Keratinocyte (primary cell): Measurements from ENCODE around the gene METRNL. TPM values are rescaled to one million over a fixed set of nuclear protein-coding genes. Genes with fewer than 3 reads are reported as not detected.

Source experiments
- DNase-seq: peaks from one replicate; pipeline ENCODE4 v3.0.0-alpha.2; 2011; ENCODE audit warnings: low read depth, missing footprints, low spot score
- FAIRE-seq: peaks from 2 replicates; lab custom pipeline; 2011; peaks lifted over from hg19 to GRCh38; lab: Jason Lieb, UNC
- H2AFZ ChIP-seq: 2 replicates; pipeline ENCODE4 v1.6.0; 2012; ENCODE audit warnings: low read length, control low read depth, inconsistent platforms; ENCODE audit not compliant: control insufficient read depth
- H3K27ac ChIP-seq: 2 replicates; pipeline ENCODE4 v1.5.1; 2011; ENCODE audit warnings: low read length; ENCODE audit not compliant: control insufficient read depth, insufficient read depth
- H3K27me3 ChIP-seq: 3 replicates; pipeline ENCODE4 v1.6.0; 2011; ENCODE audit warnings: low read length; ENCODE audit not compliant: control insufficient read depth, insufficient read depth; ENCODE audit errors: extremely low read depth
- H3K36me3 ChIP-seq, 2 experiments: 2 replicates in 1 of 2; 3 replicates in 1 of 2; pipeline ENCODE4 v1.5.1; 2011; ENCODE audit warnings: low read length in 2 of 2, mild to moderate bottlenecking in 1 of 2; ENCODE audit not compliant: control insufficient read depth in 2 of 2, insufficient read depth in 2 of 2; ENCODE audit errors: extremely low read depth in 1 of 2
- H3K4me1 ChIP-seq: 3 replicates; pipeline ENCODE4 v1.5.1; 2011; ENCODE audit warnings: low read length; ENCODE audit not compliant: control insufficient read depth, insufficient read depth; ENCODE audit errors: extremely low read depth
- H3K4me2 ChIP-seq: 3 replicates; pipeline ENCODE4 v1.6.0; 2011; ENCODE audit warnings: low read depth, low read length; ENCODE audit not compliant: control insufficient read depth, insufficient read depth; ENCODE audit errors: extremely low read depth
- H3K4me3 ChIP-seq, 3 experiments: fragments of 200-600 bp in 1 of 3; sonication (generic) in 1 of 3; 2 replicates in 2 of 3; 3 replicates in 1 of 3; pipeline ENCODE4 v1.5.1; 2011 to 2016; ENCODE audit warnings: low read length in 3 of 3, mild to moderate bottlenecking in 3 of 3, control low read depth in 2 of 3, inconsistent platforms in 1 of 3, low read depth in 1 of 3, mixed read lengths in 1 of 3, mixed run types in 1 of 3, moderate library complexity in 1 of 3; ENCODE audit not compliant: control insufficient read depth in 2 of 3, insufficient read depth in 2 of 3; ENCODE audit errors: extremely low read depth in 1 of 3
- H3K79me2 ChIP-seq: 2 replicates; pipeline ENCODE4 v1.6.0; 2012; ENCODE audit warnings: low read length; ENCODE audit not compliant: control insufficient read depth, insufficient read depth
- H3K9ac ChIP-seq: 3 replicates; pipeline ENCODE4 v1.6.0; 2011; ENCODE audit warnings: low read length; ENCODE audit not compliant: control insufficient read depth, insufficient read depth; ENCODE audit errors: extremely low read depth
- H3K9me1 ChIP-seq: 3 replicates; pipeline ENCODE4 v1.6.0; 2011; ENCODE audit warnings: low read length; ENCODE audit not compliant: control insufficient read depth, insufficient read depth; ENCODE audit errors: extremely low read depth
- H3K9me3 ChIP-seq: 2 replicates; pipeline ENCODE4 v1.5.1; 2012; ENCODE audit warnings: low read depth, low read length; ENCODE audit not compliant: control insufficient read depth
- H4K20me1 ChIP-seq: 3 replicates; pipeline ENCODE4 v1.6.0; 2011; ENCODE audit warnings: low read length; ENCODE audit not compliant: control insufficient read depth, insufficient read depth; ENCODE audit errors: extremely low read depth
- EZH2 ChIP-seq: IDR thresholded peaks from one replicate; pipeline ENCODE4 v1.6.1; 2012; ENCODE audit warnings: inconsistent platforms, mild to moderate bottlenecking, low read length, moderate library complexity
- dilution Hi-C: fragments of 300-500 bp; cut with MboI; formaldehyde crosslinking; loops from one replicate; pipeline ENCODE4 v1.7.0; 2020; ENCODE audit warnings: low sequenced_read_pairs; ENCODE audit not compliant: extremely low pct_ligation_motif_present
- polyA plus RNA-seq, 5 experiments: library from polyadenylated mRNA; depleted of rRNA in 3 of 5; stranded (reverse) in 3 of 5; stranded (forward) in 1 of 5; unstranded in 1 of 5; fragments of >200 nt; gene quantifications; 1 replicate in 1 of 5; 2 replicates in 3 of 5; 3 replicates in 1 of 5; pipeline versions ENCODE4 v1.2.1 to v1.2.3, GENCODE V29; 2011 to 2012; ENCODE audit warnings: missing spikeins in 2 of 5, low read depth in 1 of 5, low replicate concordance in 1 of 5
- TF ChIP-seq, protein P1 (sequence below), 3 experiments: IDR thresholded peaks in 1 of 3; conservative IDR thresholded peaks in 1 of 3; optimal IDR thresholded peaks in 1 of 3; 2 replicates in 2 of 3; 3 replicates in 1 of 3; pipeline versions ENCODE3 to v1.5.1; 2011; ENCODE audit warnings: low read length in 3 of 3, mild to moderate bottlenecking in 3 of 3, moderate library complexity in 2 of 3, control low read depth in 1 of 3, inconsistent platforms in 1 of 3; ENCODE audit not compliant: insufficient read depth in 2 of 3; ENCODE audit errors: extremely low read depth in 1 of 3

The METRNL gene
- polyA plus RNA-seq, 1 donor (not counting 4 experiments of a cell fraction or from before 2014, with no cell fraction given): 3.1 TPM

DNA sequence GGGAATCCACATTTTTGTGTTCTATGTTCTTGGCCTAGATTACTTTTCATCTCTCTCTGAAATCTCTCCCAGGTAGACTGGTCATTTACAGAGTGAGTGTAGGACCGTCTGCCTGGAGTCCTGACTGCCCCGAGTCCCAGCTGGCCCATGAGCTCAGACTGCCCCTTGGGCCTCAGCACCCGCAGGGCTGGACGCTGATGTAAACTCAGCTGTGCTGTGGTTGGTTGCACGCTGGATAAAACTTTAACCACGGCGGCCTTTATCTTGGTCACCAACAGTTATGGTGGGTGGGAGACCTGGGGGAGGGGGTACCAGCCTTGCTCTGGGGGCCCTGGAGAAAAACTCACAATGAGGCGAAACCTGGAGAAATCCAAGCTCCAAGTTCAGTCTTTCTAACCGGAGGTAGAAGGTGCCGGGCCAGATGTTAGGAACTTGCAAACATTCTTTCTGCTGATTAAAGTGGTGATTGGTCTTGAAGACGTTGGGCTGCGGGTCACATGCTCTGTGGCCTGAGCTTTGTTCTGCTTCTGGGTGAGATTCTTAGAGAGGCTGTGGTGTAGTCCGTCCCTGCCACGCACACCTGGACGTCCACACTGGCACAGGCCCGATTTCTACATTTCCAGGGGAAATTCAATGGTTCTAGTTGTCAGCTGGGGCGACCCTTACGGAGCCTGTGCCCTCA lies 6.9 kb downstream of the METRNL start:
- dilution Hi-C loops: no loop called here
- H3K4me3 ChIP-seq: no peak overlapping the region
- H3K4me1 ChIP-seq: peaks cover 25% of the 10 kb centered on the region
- FAIRE-seq (no peak), DNase-seq (no peak)
- H3K36me3 ChIP-seq: no peaks in the 10 kb centered on the region
- no peak overlapping the region for H3K4me2 ChIP-seq
- TF ChIP-seq, protein P1, sequence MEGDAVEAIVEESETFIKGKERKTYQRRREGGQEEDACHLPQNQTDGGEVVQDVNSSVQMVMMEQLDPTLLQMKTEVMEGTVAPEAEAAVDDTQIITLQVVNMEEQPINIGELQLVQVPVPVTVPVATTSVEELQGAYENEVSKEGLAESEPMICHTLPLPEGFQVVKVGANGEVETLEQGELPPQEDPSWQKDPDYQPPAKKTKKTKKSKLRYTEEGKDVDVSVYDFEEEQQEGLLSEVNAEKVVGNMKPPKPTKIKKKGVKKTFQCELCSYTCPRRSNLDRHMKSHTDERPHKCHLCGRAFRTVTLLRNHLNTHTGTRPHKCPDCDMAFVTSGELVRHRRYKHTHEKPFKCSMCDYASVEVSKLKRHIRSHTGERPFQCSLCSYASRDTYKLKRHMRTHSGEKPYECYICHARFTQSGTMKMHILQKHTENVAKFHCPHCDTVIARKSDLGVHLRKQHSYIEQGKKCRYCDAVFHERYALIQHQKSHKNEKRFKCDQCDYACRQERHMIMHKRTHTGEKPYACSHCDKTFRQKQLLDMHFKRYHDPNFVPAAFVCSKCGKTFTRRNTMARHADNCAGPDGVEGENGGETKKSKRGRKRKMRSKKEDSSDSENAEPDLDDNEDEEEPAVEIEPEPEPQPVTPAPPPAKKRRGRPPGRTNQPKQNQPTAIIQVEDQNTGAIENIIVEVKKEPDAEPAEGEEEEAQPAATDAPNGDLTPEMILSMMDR (optimal IDR thresholded peaks at IDR 0.05 in 1 of 3, IDR thresholded peaks at IDR 0.05 in 1 of 3, conservative IDR thresholded peaks at IDR 0.05 in 1 of 3; ENCODE audit: extremely low read depth in 1 of 3, insufficient read depth in 2 of 3, low read length in 3 of 3): no peak
- no peak for TF ChIP-seq EZH2
- no peaks in the 10 kb centered on the region for H3K79me2 ChIP-seq
- H3K9ac ChIP-seq: no peak overlapping the region
- H4K20me1 ChIP-seq: peaks cover 8% of the 10 kb centered on the region
- H3K9me1 ChIP-seq: no peaks in the 10 kb centered on the region
- H3K27me3 ChIP-seq: peaks cover 32% of the 10 kb centered on the region
- no peak overlapping the region for H3K27ac ChIP-seq
- no peaks in the 10 kb centered on the region for H3K9me3 ChIP-seq
- H2AFZ ChIP-seq: no peak overlapping the region

DNA sequence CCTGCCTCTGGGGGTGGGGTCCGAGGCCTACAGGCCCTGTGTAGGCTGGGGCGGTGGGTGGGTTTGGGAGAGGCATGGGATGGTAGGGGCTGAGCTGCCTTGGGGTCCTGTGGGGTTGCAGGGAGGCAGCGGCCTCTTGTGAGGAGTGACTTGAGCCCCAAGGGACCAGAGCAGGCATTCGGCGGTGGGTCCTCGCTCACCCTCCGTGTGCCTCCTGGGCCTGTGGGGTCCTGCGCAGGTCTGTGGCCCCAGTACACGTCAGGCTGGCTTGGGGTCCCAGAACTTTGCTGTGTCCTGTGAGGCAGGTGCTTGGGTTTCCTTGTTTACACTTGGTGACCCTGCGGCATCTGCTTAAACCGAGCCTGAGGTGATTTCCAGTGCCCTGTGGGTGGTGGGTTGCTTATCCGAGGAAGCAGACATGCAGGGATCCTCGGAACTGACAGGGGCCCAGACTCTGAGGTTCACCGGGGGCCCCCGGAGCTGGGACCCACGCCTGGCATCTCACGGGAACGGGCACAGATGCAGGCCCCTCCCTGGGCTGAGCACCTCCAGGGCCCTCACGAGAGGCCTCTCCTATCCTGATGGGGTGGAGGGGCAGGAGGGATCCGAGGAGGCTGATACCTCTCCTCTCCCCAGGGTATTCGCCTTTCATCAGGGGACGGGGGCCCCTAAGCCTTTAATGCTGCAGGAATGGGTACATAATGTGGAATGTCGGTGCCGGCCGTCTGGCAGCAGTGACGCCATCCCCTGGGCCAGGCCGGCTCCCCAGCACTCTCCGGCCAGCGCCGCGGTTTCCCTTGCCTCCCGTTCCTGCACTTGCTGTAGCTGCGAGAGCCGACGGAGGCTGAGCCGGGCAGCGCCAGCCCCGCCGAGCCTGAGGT lies 7.7 kb downstream of the METRNL start:
- H3K9ac ChIP-seq: no peak overlapping the region
- H2AFZ ChIP-seq: no peak overlapping the region
- FAIRE-seq: no peak
- DNase-seq: no peak
- peaks cover 28% of the 10 kb centered on the region for H3K27me3 ChIP-seq
- H3K79me2 ChIP-seq: no peaks in the 10 kb centered on the region
- H3K9me3 ChIP-seq: no peaks in the 10 kb centered on the region
- H4K20me1 ChIP-seq: peaks cover 8% of the 10 kb centered on the region
- H3K4me3 ChIP-seq: no peak overlapping the region
- H3K9me1 ChIP-seq: no peaks in the 10 kb centered on the region
- no peak for TF ChIP-seq EZH2
- TF ChIP-seq, protein P1 (optimal IDR thresholded peaks at IDR 0.05 in 1 of 3, IDR thresholded peaks at IDR 0.05 in 1 of 3, conservative IDR thresholded peaks at IDR 0.05 in 1 of 3; ENCODE audit: extremely low read depth in 1 of 3, insufficient read depth in 2 of 3, low read length in 3 of 3): no peak
- no peak overlapping the region for H3K4me2 ChIP-seq
- dilution Hi-C loops: no loop called here
- no peak overlapping the region for H3K27ac ChIP-seq
- no peaks in the 10 kb centered on the region for H3K36me3 ChIP-seq
- H3K4me1 ChIP-seq: peaks cover 29% of the 10 kb centered on the region
